HCT116 (cell line): Measurements from ENCODE around the gene MAP6D1.

Experiments
- CEBPB ChIP-seq: IDR thresholded peaks from 2 replicates; pipeline ENCODE4 v1.6.1; 2012; ENCODE audit warnings: low read depth
- CTCF ChIP-seq, 3 experiments: fragments of 200-600 bp in 1 of 3; sonication (generic) in 1 of 3; IDR thresholded peaks in 2 of 3; conservative IDR thresholded peaks in 1 of 3; 2 replicates each; pipeline ENCODE4 v1.5.1; 2012 to 2017; ENCODE audit warnings: low read depth in 2 of 3, low read length in 2 of 3, antibody characterized with exemption in 1 of 3, borderline replicate concordance in 1 of 3, control low read depth in 1 of 3, mild to moderate bottlenecking in 1 of 3, mixed read lengths in 1 of 3, mixed run types in 1 of 3, moderate library complexity in 1 of 3; ENCODE audit not compliant: insufficient read depth in 1 of 3
- EGR1 ChIP-seq: IDR thresholded peaks from 2 replicates; pipeline ENCODE4 v1.6.1; 2012; ENCODE audit warnings: low read depth
- EZH2 ChIP-seq: fragments of 200-600 bp; sonication (generic); IDR thresholded peaks from 2 replicates; pipeline ENCODE4 v1.6.1; 2017; ENCODE audit warnings: antibody characterized with exemption, mixed run types
- EZH2phosphoT487 ChIP-seq: fragments of 200-600 bp; IDR thresholded peaks from 2 replicates; pipeline ENCODE4 v1.6.1; 2018; ENCODE audit warnings: antibody characterized with exemption, borderline replicate concordance
- JUND ChIP-seq: IDR thresholded peaks from 2 replicates; pipeline ENCODE4 v1.6.1; 2012
- MAX ChIP-seq: IDR thresholded peaks from 2 replicates; pipeline ENCODE4 v1.6.1; 2012
- POLR2A ChIP-seq: IDR thresholded peaks from 2 replicates; pipeline ENCODE4 v1.7.0; 2011; ENCODE audit warnings: borderline replicate concordance; ENCODE audit not compliant: insufficient read depth, insufficient read length; ENCODE audit errors: extremely low read depth
- POLR2AphosphoS5 ChIP-seq: IDR thresholded peaks from 2 replicates; pipeline ENCODE4 v1.6.1; 2011; ENCODE audit warnings: mild to moderate bottlenecking, low read depth, low read length, moderate library complexity
- REST ChIP-seq: IDR thresholded peaks from 2 replicates; pipeline ENCODE4 v1.6.1; 2012; ENCODE audit warnings: low read depth
- SIN3A ChIP-seq: IDR thresholded peaks from 2 replicates; pipeline ENCODE4 v1.6.1; 2012; ENCODE audit warnings: low read depth
- SRF ChIP-seq: IDR thresholded peaks from 2 replicates; pipeline ENCODE4 v1.6.1; 2012; ENCODE audit warnings: low read depth
- ZFX ChIP-seq: fragments of 450-650 bp; IDR thresholded peaks from 2 replicates; pipeline ENCODE4 v1.6.1; 2017
- ZNF274 ChIP-seq: fragments of 200-500 bp; sonication (Bioruptor generic); IDR thresholded peaks from 2 replicates; pipeline ENCODE4 v1.6.1; 2014; ENCODE audit warnings: mild to moderate bottlenecking, low read depth, low read length, inconsistent platforms

- no peak for TF ChIP-seq CTCF (IDR thresholded peaks at IDR 0.05 in 2 of 3, conservative IDR thresholded peaks at IDR 0.05 in 1 of 3; ENCODE audit: borderline replicate concordance in 1 of 3, insufficient read depth in 1 of 3, low read depth in 2 of 3, low read length in 2 of 3)
- TF ChIP-seq SIN3A, result no peak
- TF ChIP-seq REST, result no peak
- TF ChIP-seq MAX, result no peak
- TF ChIP-seq EZH2, result no peak
- no peak for TF ChIP-seq ZFX
- no peak for TF ChIP-seq POLR2A
- TF ChIP-seq EGR1, result no peak
- no peak for TF ChIP-seq EZH2phosphoT487
- no peak for TF ChIP-seq CEBPB
- TF ChIP-seq ZNF274, result no peak
- TF ChIP-seq POLR2AphosphoS5, result no peak
- TF ChIP-seq SRF, result no peak
- no peak for TF ChIP-seq JUND
Measured at GRCh38 chr3:183818706-183819624, 6.4 kb downstream of the MAP6D1 start.
